Fibroblast of lung (primary cell): ENCODE results near the gene EDN2.

Experiments used
- CTCF ChIP-seq, 2 donors: IDR thresholded peaks in 1 of 2; conservative IDR thresholded peaks in 1 of 2; 1 replicate in 1 of 2; 2 replicates in 1 of 2; pipeline ENCODE4 v1.5.1; 2011 to 2012; ENCODE audit warnings: low read length in 2 of 2, control low read depth in 1 of 2, inconsistent platforms in 1 of 2, low read depth in 1 of 2, mild to moderate bottlenecking in 1 of 2
- EZH2 ChIP-seq: IDR thresholded peaks from 2 replicates; pipeline ENCODE4 v1.5.1; 2012; ENCODE audit warnings: low read length, control low read depth, mild to moderate bottlenecking; ENCODE audit errors: missing control alignments

- TF ChIP-seq CTCF (conservative IDR thresholded peaks at IDR 0.05 in 1 of 2, IDR thresholded peaks at IDR 0.05 in 1 of 2; ENCODE audit: low read depth in 1 of 2, low read length in 2 of 2), result no peak
- TF ChIP-seq EZH2, result no peak
Observed at GRCh38 chr1:41502912-41503311, 18.4 kb upstream of the EDN2 start.
